DMS153 (cell line): ENCODE data around the gene BOLA3.
"Not testable (repeated sequence)": the region's sequence is repeated elsewhere in the genome, so short reads cannot be mapped to it uniquely, and the experiment has no call there.

Source experiments
- DNase-seq: peaks from one replicate; lab custom pipeline; 2025; lab: John Stamatoyannopoulos, UW

The BOLA3 gene

DNA sequence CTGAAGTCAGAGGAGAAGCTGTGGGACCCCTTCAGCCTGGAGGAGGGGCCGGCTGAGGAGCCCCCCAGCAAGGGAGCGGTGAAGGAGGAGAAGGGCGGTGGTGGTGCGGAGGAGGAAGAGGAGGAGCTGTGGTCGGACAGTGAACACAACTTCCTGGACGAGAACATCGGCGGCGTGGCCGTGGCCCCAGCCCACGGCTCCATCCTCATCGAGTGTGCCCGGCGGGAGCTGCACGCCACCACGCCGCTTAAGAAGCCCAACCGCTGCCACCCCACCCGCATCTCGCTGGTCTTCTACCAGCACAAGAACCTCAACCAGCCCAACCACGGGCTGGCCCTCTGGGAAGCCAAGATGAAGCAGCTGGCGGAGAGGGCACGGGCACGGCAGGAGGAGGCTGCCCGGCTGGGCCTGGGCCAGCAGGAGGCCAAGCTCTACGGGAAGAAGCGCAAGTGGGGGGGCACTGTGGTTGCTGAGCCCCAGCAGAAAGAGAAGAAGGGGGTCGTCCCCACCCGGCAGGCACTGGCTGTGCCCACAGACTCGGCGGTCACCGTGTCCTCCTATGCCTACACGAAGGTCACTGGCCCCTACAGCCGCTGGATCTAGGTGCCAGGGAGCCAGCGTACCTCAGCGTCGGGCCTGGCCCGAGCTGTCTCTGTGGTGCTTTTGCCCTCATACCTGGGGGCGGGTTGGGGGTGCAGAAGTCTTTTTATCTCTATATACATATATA lies 46.0 kb downstream of the BOLA3 start:
- DNase-seq, result no peak

GRCh38 chr2:74100254-74101216 lies 47.2 kb downstream of the BOLA3 start:
- DNase-seq, result no peak

DNA sequence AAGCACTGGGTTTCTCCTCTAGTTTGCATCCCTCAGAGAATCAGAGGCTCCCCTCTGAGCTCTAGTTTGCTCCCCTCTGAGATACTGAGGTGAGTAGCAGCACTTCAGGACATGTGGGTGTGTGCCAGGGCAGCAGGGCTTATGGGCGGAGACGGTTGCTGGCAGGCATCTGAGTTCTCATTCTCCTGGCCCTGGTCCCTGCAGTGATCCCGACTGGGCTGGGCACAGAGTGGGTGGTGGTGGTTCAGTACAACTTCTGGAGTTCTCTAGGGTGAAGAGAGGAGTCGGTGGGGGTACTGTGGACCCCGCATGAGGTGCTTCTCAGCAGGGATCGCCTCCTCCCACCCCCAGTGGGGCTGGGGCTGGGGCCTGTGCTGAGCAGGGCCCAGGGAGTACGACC lies 47.9 kb downstream of the BOLA3 start:
- DNase-seq, result no peak

GRCh38 chr2:74099271-74099670 lies 48.4 kb downstream of the BOLA3 start:
- no peak for DNase-seq

DNA sequence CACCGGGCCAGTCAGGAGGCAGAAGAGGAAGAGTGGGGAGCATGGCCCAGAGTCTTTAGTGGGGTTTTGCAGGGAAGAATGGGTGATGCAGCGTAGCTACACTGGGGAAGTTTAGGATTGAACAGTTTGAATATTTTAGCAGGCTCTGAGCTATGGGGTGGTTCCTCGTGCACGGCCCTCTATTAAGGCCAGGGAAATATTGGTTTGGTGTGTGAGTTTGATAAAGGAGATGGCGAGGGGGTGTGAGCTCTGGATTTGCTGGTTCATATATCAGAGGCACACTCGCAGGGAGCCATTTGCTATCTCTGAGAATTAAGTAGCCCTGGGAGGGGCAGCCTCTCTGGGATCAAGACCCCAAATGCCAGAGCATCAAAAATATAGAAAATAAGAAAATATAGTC lies 50.1 kb downstream of the BOLA3 start:
- DNase-seq, result no peak

DNA sequence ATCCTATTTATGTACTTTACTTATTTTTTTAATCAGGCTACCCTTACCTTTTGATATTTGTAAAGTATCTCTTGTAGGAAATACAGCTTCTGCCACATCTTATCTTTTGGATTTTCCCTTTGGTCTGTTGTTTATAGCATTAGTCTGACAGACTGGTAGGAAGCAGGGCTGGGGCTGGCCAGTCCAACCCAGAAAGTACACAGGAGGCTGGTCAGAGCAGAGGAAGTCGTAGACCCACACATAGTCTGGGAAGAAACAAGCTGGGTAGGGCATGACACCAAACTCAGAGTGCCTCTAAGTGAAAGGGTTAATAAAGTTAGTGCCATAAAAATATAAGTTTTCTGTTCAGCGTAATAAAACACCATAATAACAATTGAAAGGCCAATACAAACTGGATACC lies 51.7 kb downstream of the BOLA3 start:
- DNase-seq, result no peak

GRCh38 chr2:74095632-74096031 lies 52.1 kb downstream of the BOLA3 start:
- peak; percentile 13 for DNase-seq

- DNase-seq, result no peak
Observed at GRCh38 chr2:74094291-74094690, 53.4 kb downstream of the BOLA3 start.

DNA sequence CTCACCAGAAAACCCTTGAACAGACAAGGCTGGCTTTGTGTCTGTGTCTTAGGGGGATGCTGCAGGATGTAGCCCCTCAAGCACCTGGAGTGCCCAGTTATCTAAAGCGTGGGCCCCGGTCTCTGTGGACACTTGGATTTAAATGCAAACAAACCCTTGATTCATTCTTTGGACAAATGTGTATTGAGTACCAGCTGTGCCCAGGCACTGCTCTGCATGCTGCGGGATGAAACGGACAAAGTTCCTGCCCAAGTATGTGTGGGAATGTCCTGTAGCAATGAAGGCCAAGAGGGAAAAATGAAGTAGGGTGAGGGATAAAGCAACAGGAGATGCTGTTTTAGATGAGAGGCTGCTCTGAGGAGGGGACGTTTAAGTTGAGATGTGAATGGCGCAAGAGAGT lies 53.9 kb downstream of the BOLA3 start:
- no peak for DNase-seq

- DNase-seq, result no peak
Observed at GRCh38 chr2:74093426-74093825, 54.3 kb downstream of the BOLA3 start.

DNA sequence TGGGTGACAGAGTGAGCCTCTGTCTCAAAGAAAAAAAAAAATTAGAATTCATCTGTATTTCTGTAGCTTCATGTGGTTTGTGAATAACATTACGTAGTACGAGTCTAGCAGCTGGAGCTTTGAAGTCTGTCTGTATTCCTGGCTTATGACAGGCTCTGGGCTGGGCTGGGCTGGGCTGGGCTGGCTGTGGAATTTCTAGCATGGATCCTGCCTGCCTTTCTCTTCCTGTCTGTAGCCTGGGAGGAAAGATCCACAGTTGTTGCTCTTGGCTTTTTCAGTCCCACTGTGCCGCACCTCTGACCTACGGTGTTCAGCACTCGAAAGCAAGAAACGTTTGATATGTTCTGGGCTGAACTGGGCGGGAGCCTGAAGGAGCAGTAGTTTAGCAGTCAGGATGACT lies 55.4 kb downstream of the BOLA3 start:
- no peak for DNase-seq

GRCh38 chr2:74091391-74091790 lies 56.3 kb downstream of the BOLA3 start:
- no peak for DNase-seq

GRCh38 chr2:74089816-74090745 lies 57.6 kb downstream of the BOLA3 start:
- no peak for DNase-seq

DNA sequence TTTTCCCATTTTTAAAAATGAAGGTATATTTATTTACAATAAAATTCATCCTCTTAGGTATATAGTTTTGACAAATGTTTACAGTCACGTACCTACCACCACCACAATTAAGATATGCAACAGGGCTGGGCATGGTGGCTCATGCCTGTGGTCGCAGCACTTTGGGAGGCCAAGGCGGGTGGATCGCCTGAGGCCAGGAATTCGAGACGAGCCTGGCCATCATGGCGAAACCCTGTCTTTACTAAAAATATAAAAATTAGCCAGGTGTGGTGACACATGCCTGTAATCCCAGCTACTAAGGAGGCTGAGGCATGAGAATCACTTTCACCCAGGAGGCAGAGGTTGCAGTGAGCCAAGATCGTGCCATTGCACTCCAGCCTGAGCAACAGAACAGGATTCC lies 59.0 kb downstream of the BOLA3 start:
- DNase-seq, result not testable (repeated sequence)

GRCh38 chr2:74087696-74088095 lies 60.0 kb downstream of the BOLA3 start:
- DNase-seq, result no peak

DNA sequence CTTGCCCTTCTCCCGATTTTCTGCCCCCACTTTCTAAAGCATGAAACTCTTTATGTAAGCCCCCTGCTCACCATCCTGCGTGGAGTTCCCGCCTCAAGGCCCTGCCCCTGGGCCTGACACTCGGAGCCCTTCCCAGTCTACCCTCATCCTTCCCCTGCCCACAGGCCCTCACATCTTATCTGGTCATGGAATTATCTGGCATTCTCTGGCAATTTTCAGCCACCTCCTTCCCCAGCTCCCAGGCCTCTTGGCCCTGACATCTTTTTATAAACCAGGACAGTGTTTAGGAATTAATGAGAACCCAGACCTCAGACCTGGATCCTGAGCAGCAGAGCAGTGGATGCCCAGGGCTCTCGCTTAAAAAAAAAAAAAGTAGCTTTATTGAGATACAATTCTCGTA lies 61.7 kb downstream of the BOLA3 start:
- no peak for DNase-seq
